GM18499 (cell line): Measurements from ENCODE around the gene C2orf81.
"Not testable (repeated sequence)": the region's sequence is repeated elsewhere in the genome, so short reads cannot be mapped to it uniquely, and the experiment has no call there.

Experiments
- ATAC-seq: cut with Tn5 transposase; IDR thresholded peaks from one replicate; pipeline ENCODE4 v1.9.1; 2021; ENCODE audit warnings: moderate number of reproducible peaks; ENCODE audit not compliant: insufficient read depth, unreplicated experiment

The C2orf81 gene

GRCh38 chr2:74444498-74445318 lies 23.3 kb upstream of the C2orf81 start:
- ATAC-seq = no peak

- ATAC-seq = not testable (repeated sequence)
Observed at GRCh38 chr2:74442483-74443297, 21.3 kb upstream of the C2orf81 start.

GRCh38 chr2:74441690-74442482 lies 20.5 kb upstream of the C2orf81 start, which contains the start of gene RTKN:
TSS of gene RTKN (minus strand) at chr2:74441937. CDS start at chr2:74441816, 121 bp downstream.
- ATAC-seq = no peak

- no peak for ATAC-seq
Observed at GRCh38 chr2:74441170-74441689, 19.8 kb upstream of the C2orf81 start.

GRCh38 chr2:74440378-74441169 lies 19.2 kb upstream of the C2orf81 start:
- peak; percentile 54 for ATAC-seq

GRCh38 chr2:74439803-74440377 lies 18.5 kb upstream of the C2orf81 start:
- no peak for ATAC-seq

GRCh38 chr2:74439373-74439772 lies 18.0 kb upstream of the C2orf81 start:
- ATAC-seq = no peak

GRCh38 chr2:74438248-74438647 lies 16.8 kb upstream of the C2orf81 start:
- no peak for ATAC-seq

GRCh38 chr2:74436848-74437695 lies 15.7 kb upstream of the C2orf81 start:
- no peak for ATAC-seq

GRCh38 chr2:74436111-74436805 lies 14.8 kb upstream of the C2orf81 start:
- no peak for ATAC-seq

- ATAC-seq = no peak
Observed at GRCh38 chr2:74430502-74430901, 9.1 kb upstream of the C2orf81 start.

- ATAC-seq = no peak
Observed at GRCh38 chr2:74429487-74430451, 8.3 kb upstream of the C2orf81 start.

GRCh38 chr2:74428675-74429074 lies 7.3 kb upstream of the C2orf81 start:
- no peak for ATAC-seq

- no peak for ATAC-seq
Observed at GRCh38 chr2:74427551-74427950, 6.1 kb upstream of the C2orf81 start.

GRCh38 chr2:74426181-74426758 lies 4.9 kb upstream of the C2orf81 start:
- no peak for ATAC-seq

GRCh38 chr2:74425523-74425922 lies 4.1 kb upstream of the C2orf81 start:
- ATAC-seq = no peak
